Loucy (cell line): ENCODE measurements around the gene WIPI1.

ENCODE experiments used
- H2AFZ ChIP-seq: fragments of 200-600 bp; sonication (generic); 2 replicates; pipeline ENCODE4 v1.6.0; 2016; ENCODE audit warnings: antibody characterized with exemption, mild to moderate bottlenecking, low read length, moderate library complexity
- H3F3A ChIP-seq: fragments of 200-600 bp; 2 replicates; pipeline ENCODE4 v1.6.0; 2016; ENCODE audit warnings: antibody characterized with exemption, low read depth, mild to moderate bottlenecking
- H3K27me3 ChIP-seq: fragments of 200-600 bp; sonication (generic); 2 replicates; pipeline ENCODE4 v1.6.1; 2014; ENCODE audit warnings: low read length, mild to moderate bottlenecking; ENCODE audit not compliant: insufficient read depth, poor library complexity, severe bottlenecking
- H3K36me3 ChIP-seq: fragments of 200-600 bp; sonication (generic); 2 replicates; pipeline ENCODE4 v1.6.1; 2016; ENCODE audit warnings: low read length; ENCODE audit not compliant: insufficient read depth
- H3K4me1 ChIP-seq: fragments of 200-600 bp; sonication (generic); 2 replicates; pipeline ENCODE4 v1.5.1; 2014; ENCODE audit warnings: low read length, mild to moderate bottlenecking; ENCODE audit not compliant: insufficient read depth, poor library complexity, severe bottlenecking
- H3K4me2 ChIP-seq: fragments of 200-600 bp; sonication (generic); 2 replicates; pipeline ENCODE4 v1.6.0; 2014; ENCODE audit warnings: antibody characterized with exemption, low read length, low read depth, mild to moderate bottlenecking; ENCODE audit not compliant: poor library complexity, severe bottlenecking
- H3K4me3 ChIP-seq: fragments of 200-600 bp; sonication (generic); 2 replicates; pipeline ENCODE4 v1.5.1; 2014; ENCODE audit warnings: low read length, mild to moderate bottlenecking, mixed read lengths; ENCODE audit not compliant: poor library complexity, severe bottlenecking
- H3K79me2 ChIP-seq: fragments of 200-600 bp; sonication (generic); 2 replicates; pipeline ENCODE4 v1.6.1; 2014; ENCODE audit warnings: low read length; ENCODE audit not compliant: insufficient read depth
- H3K9ac ChIP-seq: fragments of 200-600 bp; sonication (generic); 2 replicates; pipeline ENCODE4 v1.6.0; 2014; ENCODE audit warnings: mild to moderate bottlenecking, low read depth, low read length, moderate library complexity; ENCODE audit not compliant: poor library complexity, severe bottlenecking
- H3K9me2 ChIP-seq: fragments of 200-600 bp; sonication (generic); replicated peaks from 2 replicates; pipeline ENCODE4 v1.6.1; 2016; ENCODE audit warnings: low read depth, low read length, mixed read lengths
- H3K9me3 ChIP-seq: fragments of 200-600 bp; sonication (generic); 2 replicates; pipeline ENCODE4 v1.6.1; 2014; ENCODE audit warnings: mild to moderate bottlenecking, antibody characterized with exemption, low read length, low read depth; ENCODE audit not compliant: insufficient read depth
- H4K20me1 ChIP-seq: fragments of 200-600 bp; sonication (generic); 2 replicates; pipeline ENCODE4 v1.6.0; 2014; ENCODE audit warnings: antibody characterized with exemption, low read length, mild to moderate bottlenecking; ENCODE audit not compliant: insufficient read depth, poor library complexity, severe bottlenecking
- EZH2phosphoT487 ChIP-seq: fragments of 200-600 bp; IDR thresholded peaks from 2 replicates; pipeline ENCODE4 v1.6.1; 2018; ENCODE audit warnings: antibody characterized with exemption, mild to moderate bottlenecking, moderate library complexity, borderline replicate concordance
- TF ChIP-seq, protein P1 (sequence below): fragments of 200-600 bp; sonication (generic); conservative IDR thresholded peaks from 2 replicates; pipeline ENCODE4 v1.5.1; 2014; ENCODE audit warnings: mild to moderate bottlenecking, antibody characterized with exemption, low read length

The WIPI1 gene

GRCh38 chr17:68457168-68457538 is at the start of gene WIPI1:
Gene WIPI1, minus strand, starts transcription at chr17:68457496. Its CDS starts 75 bp downstream, at chr17:68457421.
- TF ChIP-seq, protein P1, sequence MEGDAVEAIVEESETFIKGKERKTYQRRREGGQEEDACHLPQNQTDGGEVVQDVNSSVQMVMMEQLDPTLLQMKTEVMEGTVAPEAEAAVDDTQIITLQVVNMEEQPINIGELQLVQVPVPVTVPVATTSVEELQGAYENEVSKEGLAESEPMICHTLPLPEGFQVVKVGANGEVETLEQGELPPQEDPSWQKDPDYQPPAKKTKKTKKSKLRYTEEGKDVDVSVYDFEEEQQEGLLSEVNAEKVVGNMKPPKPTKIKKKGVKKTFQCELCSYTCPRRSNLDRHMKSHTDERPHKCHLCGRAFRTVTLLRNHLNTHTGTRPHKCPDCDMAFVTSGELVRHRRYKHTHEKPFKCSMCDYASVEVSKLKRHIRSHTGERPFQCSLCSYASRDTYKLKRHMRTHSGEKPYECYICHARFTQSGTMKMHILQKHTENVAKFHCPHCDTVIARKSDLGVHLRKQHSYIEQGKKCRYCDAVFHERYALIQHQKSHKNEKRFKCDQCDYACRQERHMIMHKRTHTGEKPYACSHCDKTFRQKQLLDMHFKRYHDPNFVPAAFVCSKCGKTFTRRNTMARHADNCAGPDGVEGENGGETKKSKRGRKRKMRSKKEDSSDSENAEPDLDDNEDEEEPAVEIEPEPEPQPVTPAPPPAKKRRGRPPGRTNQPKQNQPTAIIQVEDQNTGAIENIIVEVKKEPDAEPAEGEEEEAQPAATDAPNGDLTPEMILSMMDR = no peak
- TF ChIP-seq EZH2phosphoT487 = no peak
- H3K79me2 ChIP-seq = peaks cover 10% of the 10 kb centered on the region; the same call in 1 of the 2 replicates
- H3K9ac ChIP-seq = peak within 1 kb of the TSS; percentile 80

GRCh38 chr17:68505951-68506350 is 48.7 kb upstream of the WIPI1 start:
- Histone ChIP-seq H3K4me1 (peaks cover 15% of the 10 kb centered on the region), H3K4me2 (no peak overlapping the region), H3K9ac (no peak overlapping the region), H3K4me3 (no peak overlapping the region), H2AFZ (no peak overlapping the region), H3K9me2 (no peaks in the 10 kb centered on the region), H3F3A (no peaks in the 10 kb centered on the region), H3K27me3 (no peaks in the 10 kb centered on the region), H3K9me3 (no peaks in the 10 kb centered on the region), H4K20me1 (no peaks in the 10 kb centered on the region), H3K79me2 (no peaks in the 10 kb centered on the region), H3K36me3 (no peaks in the 10 kb centered on the region)
- TF ChIP-seq, protein P1 = no peak
- TF ChIP-seq EZH2phosphoT487 = no peak

More at GRCh38 chr17:68457168-68457538, at the start of gene WIPI1:
- Histone ChIP-seq H3K4me2 (peak within 1 kb of the TSS; percentile 95), H3K4me1 (peaks cover 50% of the 10 kb centered on the region), H3K9me2 (no peaks in the 10 kb centered on the region), H3K36me3 (no peaks in the 10 kb centered on the region), H3K4me3 (peak within 1 kb of the TSS; percentile 86), H2AFZ (peak within 1 kb of the TSS; percentile 67), H4K20me1 (no peaks in the 10 kb centered on the region), H3K27me3 (no peaks in the 10 kb centered on the region), H3F3A (no peaks in the 10 kb centered on the region), H3K9me3 (no peaks in the 10 kb centered on the region)

DNA sequence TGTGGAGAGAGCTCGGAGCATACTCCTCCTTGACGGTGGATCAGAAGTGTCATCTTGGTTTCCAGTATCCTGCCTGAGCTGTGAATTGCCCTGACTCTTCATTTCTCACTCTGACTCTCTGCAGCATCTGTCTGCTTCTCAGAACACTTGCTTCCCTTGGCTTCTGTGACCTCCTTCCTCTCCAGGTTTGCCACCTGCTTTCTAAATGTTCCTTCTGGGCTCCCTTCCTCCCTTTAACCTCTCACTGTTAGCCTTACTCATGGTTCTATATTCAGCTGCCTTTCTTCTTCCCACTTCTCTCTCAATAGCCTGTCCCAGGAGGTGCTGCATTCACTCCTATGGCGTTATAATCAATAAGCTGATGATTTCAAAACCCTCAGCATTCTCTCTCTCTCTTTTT is 43.8 kb upstream of the WIPI1 start:
- Histone ChIP-seq H4K20me1 (no peaks in the 10 kb centered on the region), H3K27me3 (no peaks in the 10 kb centered on the region), H3F3A (no peaks in the 10 kb centered on the region), H3K4me2 (no peak overlapping the region), H3K4me1 (no peaks in the 10 kb centered on the region), H2AFZ (no peak overlapping the region), H3K36me3 (no peaks in the 10 kb centered on the region), H3K79me2 (no peaks in the 10 kb centered on the region), H3K9me3 (no peaks in the 10 kb centered on the region), H3K4me3 (no peak overlapping the region), H3K9me2 (no peaks in the 10 kb centered on the region), H3K9ac (no peak overlapping the region)
- TF ChIP-seq, protein P1 = no peak
- no peak for TF ChIP-seq EZH2phosphoT487
